ENCODE results near the gene PSAT1. TPM values are rescaled to one million over a fixed set of nuclear protein-coding genes. Genes with fewer than 3 reads are reported as not detected.

Gene PSAT1
- total and polyA plus RNA-seq, 2 of the 8 experiments (the other 6 are each of a cell fraction or from before 2014, with no cell fraction given) = 204 to 341 TPM

DNA sequence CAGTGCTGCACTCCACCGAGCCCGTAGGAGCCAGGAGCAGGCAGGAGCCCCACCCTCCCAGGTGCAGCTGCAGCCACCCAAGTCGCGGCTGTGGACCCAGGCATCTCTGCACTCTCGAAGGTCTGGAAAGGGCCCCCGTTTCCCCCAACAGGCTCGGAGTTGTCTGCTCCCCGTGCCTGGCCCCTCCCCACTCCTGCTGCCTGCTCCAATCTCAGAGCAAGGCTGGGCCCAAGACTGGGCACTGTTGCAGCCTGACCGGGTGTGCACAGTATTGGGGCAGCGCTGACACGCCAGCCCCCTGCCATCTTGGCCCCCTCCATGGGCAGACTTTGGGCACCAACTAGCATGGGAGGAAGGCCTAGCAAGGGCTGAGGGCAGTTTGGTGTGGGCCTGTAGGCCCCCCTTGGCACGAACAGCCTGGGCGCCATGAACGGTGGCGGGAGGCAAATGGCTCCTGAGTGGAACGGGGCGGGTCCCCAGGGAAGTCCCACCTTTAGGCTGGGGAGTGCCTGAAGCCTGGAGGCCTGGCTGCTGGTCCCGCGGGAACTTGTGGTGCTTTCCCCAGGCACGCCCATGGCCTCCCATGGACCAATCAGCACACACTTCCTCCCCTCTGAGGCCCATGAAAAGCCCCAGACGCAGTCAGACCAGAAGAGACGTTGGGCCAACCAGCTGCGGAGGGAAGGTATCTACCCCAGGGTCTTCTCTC lies 60.4 kb downstream of the PSAT1 start (continued):
- no peak for TF ChIP-seq CTBP2 (IDR thresholded peaks at IDR 0.05; ENCODE audit: borderline replicate concordance, insufficient read depth, insufficient read length, low read length)
- TF ChIP-seq, protein P1, sequence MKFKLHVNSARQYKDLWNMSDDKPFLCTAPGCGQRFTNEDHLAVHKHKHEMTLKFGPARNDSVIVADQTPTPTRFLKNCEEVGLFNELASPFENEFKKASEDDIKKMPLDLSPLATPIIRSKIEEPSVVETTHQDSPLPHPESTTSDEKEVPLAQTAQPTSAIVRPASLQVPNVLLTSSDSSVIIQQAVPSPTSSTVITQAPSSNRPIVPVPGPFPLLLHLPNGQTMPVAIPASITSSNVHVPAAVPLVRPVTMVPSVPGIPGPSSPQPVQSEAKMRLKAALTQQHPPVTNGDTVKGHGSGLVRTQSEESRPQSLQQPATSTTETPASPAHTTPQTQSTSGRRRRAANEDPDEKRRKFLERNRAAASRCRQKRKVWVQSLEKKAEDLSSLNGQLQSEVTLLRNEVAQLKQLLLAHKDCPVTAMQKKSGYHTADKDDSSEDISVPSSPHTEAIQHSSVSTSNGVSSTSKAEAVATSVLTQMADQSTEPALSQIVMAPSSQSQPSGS (IDR thresholded peaks at IDR 0.05; ENCODE audit: low read length) = no peak
- no peak for TF ChIP-seq MAFK (IDR thresholded peaks at IDR 0.05; ENCODE audit: low read depth, low read length)
- TF ChIP-seq ASH2L (IDR thresholded peaks at IDR 0.05; ENCODE audit: low read length) = no peak
- no peak for TF ChIP-seq TAF7 (optimal IDR thresholded peaks at IDR 0.05; ENCODE audit: borderline replicate concordance, low read depth, low read length)
- no peak for TF ChIP-seq SP2 (IDR thresholded peaks at IDR 0.05; ENCODE audit: low read length)
- no peak for TF ChIP-seq GTF2F1 (IDR thresholded peaks at IDR 0.05; ENCODE audit: borderline replicate concordance, low read depth, low read length)
- TF ChIP-seq HDAC6 (IDR thresholded peaks at IDR 0.05; ENCODE audit: low read depth, low read length) = no peak
- TF ChIP-seq SIX5 (IDR thresholded peaks at IDR 0.05; ENCODE audit: low read depth, low read length) = no peak

Data from H1 (cell line).